IPS-18a (cell line): ENCODE measurements around the gene STAM2.
"Not testable (repeated sequence)": the region's sequence is repeated elsewhere in the genome, so short reads cannot be mapped to it uniquely, and the experiment has no call there.

Experiments
- H3K27ac ChIP-seq: one replicate; pipeline ENCODE4 v1.5.1; 2013; ENCODE audit warnings: low read length
- H3K27me3 ChIP-seq: one replicate; pipeline ENCODE4 v1.6.1; 2013; ENCODE audit warnings: mild to moderate bottlenecking, low read length; ENCODE audit not compliant: control insufficient read depth, insufficient read depth
- H3K36me3 ChIP-seq: one replicate; pipeline ENCODE4 v1.6.1; 2013; ENCODE audit warnings: low read depth, low read length; ENCODE audit not compliant: control insufficient read depth
- H3K4me1 ChIP-seq: one replicate; pipeline ENCODE4 v1.6.1; 2013; ENCODE audit warnings: low read depth, low read length; ENCODE audit not compliant: control insufficient read depth
- H3K4me3 ChIP-seq: one replicate; pipeline ENCODE4 v1.5.1; 2013; ENCODE audit warnings: low read length
- H3K9ac ChIP-seq: one replicate; pipeline ENCODE4 v1.6.1; 2013; ENCODE audit warnings: mild to moderate bottlenecking, low read length, moderate library complexity
- H3K9me3 ChIP-seq: one replicate; pipeline ENCODE4 v1.6.1; 2013; ENCODE audit warnings: low read depth, low read length; ENCODE audit not compliant: control insufficient read depth

Gene STAM2

GRCh38 chr2:152134488-152135280, 40.9 kb downstream of the STAM2 start:
- Histone ChIP-seq H3K4me1 (peaks cover 10% of the 10 kb centered on the region), H3K27ac (no peak overlapping the region), H3K36me3 (no peaks in the 10 kb centered on the region), H3K9me3 (no peaks in the 10 kb centered on the region), H3K27me3 (no peaks in the 10 kb centered on the region), H3K9ac (no peak overlapping the region), H3K4me3 (no peak overlapping the region)

DNA sequence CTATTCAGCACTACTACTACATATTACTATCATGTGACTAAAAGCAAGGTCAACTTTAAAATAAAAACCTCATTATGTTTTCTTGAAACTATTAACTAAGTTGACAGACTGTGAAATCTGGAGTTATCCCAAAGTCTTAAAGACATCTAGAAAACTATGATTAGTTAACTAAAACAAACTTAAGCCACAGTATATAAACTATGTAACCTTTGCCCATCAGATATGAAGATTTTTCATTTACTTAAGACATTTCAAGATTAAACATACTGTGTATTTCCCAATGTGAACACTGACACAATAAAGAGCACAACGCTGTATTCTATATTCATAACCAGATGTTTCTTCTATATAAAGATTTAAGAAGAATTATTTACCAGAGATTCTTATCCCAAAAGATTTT, 43.3 kb downstream of the STAM2 start:
- Histone ChIP-seq H3K9ac (no peak overlapping the region), H3K4me3 (no peak overlapping the region), H3K9me3 (no peaks in the 10 kb centered on the region), H3K36me3 (no peaks in the 10 kb centered on the region), H3K27ac (no peak overlapping the region), H3K27me3 (no peaks in the 10 kb centered on the region), H3K4me1 (peaks cover 10% of the 10 kb centered on the region)

GRCh38 chr2:152127628-152128027, 47.9 kb downstream of the STAM2 start:
- H3K4me1 ChIP-seq, result no peaks in the 10 kb centered on the region
- no peaks in the 10 kb centered on the region for H3K27me3 ChIP-seq
- no peak overlapping the region for H3K4me3 ChIP-seq
- H3K36me3 ChIP-seq, result peaks cover 5% of the 10 kb centered on the region
- no peak overlapping the region for H3K9ac ChIP-seq
- H3K9me3 ChIP-seq, result no peaks in the 10 kb centered on the region
- no peak overlapping the region for H3K27ac ChIP-seq

- Histone ChIP-seq H3K9me3 (no peaks in the 10 kb centered on the region), H3K36me3 (peaks cover 5% of the 10 kb centered on the region), H3K4me3 (no peak overlapping the region), H3K4me1 (no peaks in the 10 kb centered on the region), H3K9ac (no peak overlapping the region), H3K27me3 (no peaks in the 10 kb centered on the region), H3K27ac (no peak overlapping the region)
Observed at GRCh38 chr2:152126664-152127063, 48.9 kb downstream of the STAM2 start.

GRCh38 chr2:152122161-152122560, 53.4 kb downstream of the STAM2 start:
- Histone ChIP-seq H3K9me3 (no peaks in the 10 kb centered on the region), H3K27ac (no peak overlapping the region), H3K27me3 (no peaks in the 10 kb centered on the region), H3K9ac (no peak overlapping the region), H3K4me3 (no peak overlapping the region), H3K36me3 (peaks cover 5% of the 10 kb centered on the region), H3K4me1 (no peaks in the 10 kb centered on the region)

DNA sequence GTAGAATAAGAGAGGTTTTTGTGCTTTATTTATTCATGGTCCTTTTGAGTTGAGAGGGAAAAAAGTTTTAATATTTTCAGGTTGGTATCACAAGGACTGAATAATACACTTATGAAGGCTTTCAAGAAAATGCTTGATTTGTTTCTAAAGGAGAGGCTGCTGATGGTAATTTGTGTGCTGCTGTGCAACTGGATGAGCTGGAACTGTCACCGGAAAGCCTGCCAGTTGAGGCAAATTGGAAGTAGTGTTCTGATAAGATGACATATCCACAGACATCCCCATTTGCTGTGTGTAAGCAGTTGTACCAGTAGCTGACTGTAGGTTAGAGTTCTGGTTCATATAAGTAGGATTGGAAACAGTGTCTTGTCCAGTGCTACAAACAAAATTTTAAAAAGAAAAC, 55.1 kb downstream of the STAM2 start:
- Histone ChIP-seq H3K4me3 (no peak overlapping the region), H3K9me3 (no peaks in the 10 kb centered on the region), H3K36me3 (peaks cover 1% of the 10 kb centered on the region), H3K27ac (no peak overlapping the region), H3K9ac (no peak overlapping the region), H3K27me3 (no peaks in the 10 kb centered on the region), H3K4me1 (no peaks in the 10 kb centered on the region)

- Histone ChIP-seq H3K27ac (no peak overlapping the region), H3K36me3 (no peaks in the 10 kb centered on the region), H3K27me3 (no peaks in the 10 kb centered on the region), H3K9me3 (no peaks in the 10 kb centered on the region), H3K4me3 (no peak overlapping the region), H3K9ac (no peak overlapping the region), H3K4me1 (no peaks in the 10 kb centered on the region)
Observed at GRCh38 chr2:152115952-152116351, 59.6 kb downstream of the STAM2 start.

GRCh38 chr2:152114366-152114765, 61.2 kb downstream of the STAM2 start:
- Histone ChIP-seq H3K36me3 (no peaks in the 10 kb centered on the region), H3K9ac (no peak overlapping the region), H3K27ac (no peak overlapping the region), H3K4me1 (no peaks in the 10 kb centered on the region), H3K4me3 (no peak overlapping the region), H3K9me3 (no peaks in the 10 kb centered on the region), H3K27me3 (no peaks in the 10 kb centered on the region)

GRCh38 chr2:152107140-152107539, 68.4 kb downstream of the STAM2 start:
- H3K9ac ChIP-seq, H3K4me1 ChIP-seq, H3K27ac ChIP-seq, H3K4me3 ChIP-seq, H3K9me3 ChIP-seq, H3K36me3 ChIP-seq, H3K27me3 ChIP-seq: not testable (repeated sequence)

DNA sequence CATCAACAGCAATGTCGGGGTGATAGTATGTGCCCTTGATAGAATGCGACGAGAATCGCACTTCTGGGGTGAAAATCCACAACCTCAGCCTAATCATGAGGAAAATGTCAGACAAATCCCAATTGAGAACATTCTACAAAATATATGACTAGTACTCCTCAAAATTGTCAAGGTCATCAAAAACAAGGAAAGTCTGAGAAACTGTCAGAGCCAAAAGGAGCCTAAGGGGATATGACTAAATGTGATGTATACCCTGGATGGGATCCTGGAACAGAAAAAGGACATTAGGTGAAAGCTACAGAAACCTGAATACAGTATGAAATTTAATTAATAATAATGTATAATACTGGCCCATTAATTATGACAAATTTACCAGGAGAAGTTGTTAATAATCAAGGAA, 69.1 kb downstream of the STAM2 start:
- Histone ChIP-seq H3K4me1 (no peaks in the 10 kb centered on the region), H3K4me3 (no peak overlapping the region), H3K9ac (no peak overlapping the region), H3K27ac (no peak overlapping the region), H3K9me3 (no peaks in the 10 kb centered on the region), H3K36me3 (no peaks in the 10 kb centered on the region), H3K27me3 (peaks cover 2% of the 10 kb centered on the region)

- Histone ChIP-seq H3K4me3 (no peak overlapping the region), H3K4me1 (peaks cover 3% of the 10 kb centered on the region), H3K27me3 (peaks cover 34% of the 10 kb centered on the region), H3K36me3 (no peaks in the 10 kb centered on the region), H3K9me3 (no peaks in the 10 kb centered on the region), H3K9ac (no peak overlapping the region), H3K27ac (no peak overlapping the region)
Observed at GRCh38 chr2:152103271-152103670, 72.3 kb downstream of the STAM2 start.

DNA sequence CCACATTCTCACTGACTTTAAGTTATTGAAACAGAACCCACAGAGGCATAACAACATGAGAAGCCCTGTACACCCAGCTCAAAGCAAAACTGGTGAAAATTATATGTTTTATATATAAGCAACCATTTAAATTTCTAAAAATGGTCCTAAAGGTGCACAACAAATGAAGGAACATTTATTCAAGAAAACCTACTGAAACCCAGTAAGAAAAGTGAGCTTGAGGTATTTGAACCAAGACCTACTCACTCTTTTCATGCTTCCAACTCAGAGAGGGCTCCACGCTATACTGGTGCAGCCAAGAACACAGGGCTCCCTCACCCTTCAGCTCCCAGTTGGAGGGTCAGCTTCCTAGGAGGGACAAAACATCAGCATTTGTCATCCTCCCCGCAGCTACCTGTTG, 74.6 kb downstream of the STAM2 start:
- H3K27me3 ChIP-seq, result peaks cover 57% of the 10 kb centered on the region
- no peaks in the 10 kb centered on the region for H3K9me3 ChIP-seq
- no peak overlapping the region for H3K27ac ChIP-seq
- H3K4me3 ChIP-seq, result no peak overlapping the region
- H3K9ac ChIP-seq, result no peak overlapping the region
- peaks cover 11% of the 10 kb centered on the region for H3K4me1 ChIP-seq
- no peaks in the 10 kb centered on the region for H3K36me3 ChIP-seq
